ENCODE data around the gene LUC7L.

DNA sequence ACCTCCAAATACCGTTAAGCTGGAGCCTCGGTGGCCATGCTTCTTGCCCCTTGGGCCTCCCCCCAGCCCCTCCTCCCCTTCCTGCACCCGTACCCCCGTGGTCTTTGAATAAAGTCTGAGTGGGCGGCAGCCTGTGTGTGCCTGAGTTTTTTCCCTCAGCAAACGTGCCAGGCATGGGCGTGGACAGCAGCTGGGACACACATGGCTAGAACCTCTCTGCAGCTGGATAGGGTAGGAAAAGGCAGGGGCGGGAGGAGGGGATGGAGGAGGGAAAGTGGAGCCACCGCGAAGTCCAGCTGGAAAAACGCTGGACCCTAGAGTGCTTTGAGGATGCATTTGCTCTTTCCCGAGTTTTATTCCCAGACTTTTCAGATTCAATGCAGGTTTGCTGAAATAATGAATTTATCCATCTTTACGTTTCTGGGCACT is 51.8 kb downstream of the LUC7L start:
- TF ChIP-seq CTCF (IDR thresholded peaks at IDR 0.05; ENCODE audit: low read depth, low read length) (no peak), EZH2phosphoT487 (IDR thresholded peaks at IDR 0.05; ENCODE audit: low read depth) (no peak)
